Measurements from ENCODE around the gene GPR148. TPM values are rescaled to one million over a fixed set of nuclear protein-coding genes. Genes with fewer than 3 reads are reported as not detected.

GPR148 gene
- total RNA-seq, 1 donor from 2014 or later: not detected

DNA sequence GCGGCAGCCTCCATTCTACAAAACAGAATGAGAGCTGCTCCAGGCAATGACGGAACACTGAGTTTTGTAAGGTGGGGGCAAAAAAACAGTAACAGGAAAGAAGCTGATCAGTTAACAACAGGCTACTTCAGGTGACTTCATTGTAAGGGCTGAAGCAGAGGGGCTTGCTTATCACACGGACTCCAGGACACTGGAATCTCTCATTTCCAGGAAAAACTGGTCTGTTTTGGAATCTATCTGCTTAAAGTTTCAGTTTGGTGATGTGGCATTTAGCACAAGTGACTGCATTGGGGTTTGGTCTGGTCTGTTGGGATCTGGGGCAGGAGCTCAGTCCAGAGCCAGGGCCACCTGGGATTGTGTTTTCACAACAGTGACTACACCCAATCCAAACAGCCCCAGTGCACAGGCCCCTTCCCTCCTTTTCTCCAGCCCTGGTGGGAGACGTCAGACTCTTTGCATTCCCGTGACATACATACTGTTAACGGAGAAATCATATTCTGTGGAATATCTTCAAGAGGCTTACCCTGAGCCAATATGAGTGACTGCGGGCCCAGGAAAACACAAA, 40.6 kb downstream of the GPR148 start:
- no peaks in the 10 kb centered on the region for H3K36me3 ChIP-seq
- ATAC-seq: no peak
- no peak for DNase-seq
- no peak overlapping the region for H3K27ac ChIP-seq
- H3K9me3 ChIP-seq: no peaks in the 10 kb centered on the region
- H3K27me3 ChIP-seq (ENCODE audit: low read depth): no peaks in the 10 kb centered on the region
- no peak for TF ChIP-seq CTCF (IDR thresholded peaks at IDR 0.05)
- H3K4me3 ChIP-seq: no peak overlapping the region
- intact Hi-C loops (cut with DNase I): no loop called here
- no peaks in the 10 kb centered on the region for H3K4me1 ChIP-seq

DNA sequence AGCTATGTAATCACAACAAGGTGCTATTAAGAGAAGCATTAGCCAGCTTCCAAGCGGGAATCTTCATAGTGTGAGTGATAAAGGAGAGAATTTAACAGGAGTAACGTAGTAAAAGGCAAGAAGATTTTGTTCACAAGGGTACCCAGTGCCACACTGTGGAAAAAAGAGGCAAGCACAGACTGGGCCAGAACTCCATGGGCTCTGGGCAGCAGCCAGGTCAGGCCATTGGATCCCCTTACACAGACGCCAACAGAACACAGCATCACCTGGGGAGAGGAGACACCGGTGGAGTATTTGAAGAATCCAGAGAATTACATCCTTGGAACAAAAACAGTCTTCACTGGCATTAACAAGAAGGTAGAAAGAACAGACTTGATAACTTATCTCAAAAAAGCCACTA, 47.7 kb downstream of the GPR148 start:
- no peak for TF ChIP-seq CTCF (IDR thresholded peaks at IDR 0.05)
- Histone ChIP-seq H3K36me3 (no peaks in the 10 kb centered on the region), H3K4me3 (no peak overlapping the region), H3K27ac (no peak overlapping the region), H3K4me1 (no peaks in the 10 kb centered on the region), H3K9me3 (no peaks in the 10 kb centered on the region), H3K27me3 (ENCODE audit: low read depth) (no peaks in the 10 kb centered on the region)
- DNase-seq: no peak
- intact Hi-C loops (cut with DNase I): no loop called here
- ATAC-seq: no peak

GRCh38 chr2:130778781-130779180, 49.9 kb downstream of the GPR148 start:
- H3K4me1 ChIP-seq: no peaks in the 10 kb centered on the region
- H3K27ac ChIP-seq: no peak overlapping the region
- H3K9me3 ChIP-seq: no peaks in the 10 kb centered on the region
- TF ChIP-seq CTCF (IDR thresholded peaks at IDR 0.05): no peak
- intact Hi-C loops (cut with DNase I): no loop called here
- no peaks in the 10 kb centered on the region for H3K36me3 ChIP-seq
- ATAC-seq (no peak), DNase-seq (no peak)
- no peak overlapping the region for H3K4me3 ChIP-seq
- no peaks in the 10 kb centered on the region for H3K27me3 ChIP-seq (ENCODE audit: low read depth)

Other genes starting within 250 kb of the GPR148 start
- 0.24 TPM for gene POTEI, start 219.7 kb upstream of the GPR148 start, total RNA-seq
- not detected for gene CFC1B, start 207.8 kb upstream of the GPR148 start, total RNA-seq
- gene CFC1, start 129.5 kb upstream of the GPR148 start, total RNA-seq: not detected
- gene POTEJ, start 117.6 kb upstream of the GPR148 start, total RNA-seq: not detected
- not detected for gene AMER3, start 26.5 kb downstream of the GPR148 start, total RNA-seq
- gene ARHGEF4, start 107.8 kb downstream of the GPR148 start, total RNA-seq: 9.1 TPM

Measured in lower lobe of right lung (tissue), 2 donors.